ENCODE data around the gene RIF1. TPM values are rescaled to one million over a fixed set of nuclear protein-coding genes. Genes with fewer than 3 reads are reported as not detected.

Gene RIF1
- total RNA-seq, 1 experiment from 2014 or later: 123 TPM

DNA sequence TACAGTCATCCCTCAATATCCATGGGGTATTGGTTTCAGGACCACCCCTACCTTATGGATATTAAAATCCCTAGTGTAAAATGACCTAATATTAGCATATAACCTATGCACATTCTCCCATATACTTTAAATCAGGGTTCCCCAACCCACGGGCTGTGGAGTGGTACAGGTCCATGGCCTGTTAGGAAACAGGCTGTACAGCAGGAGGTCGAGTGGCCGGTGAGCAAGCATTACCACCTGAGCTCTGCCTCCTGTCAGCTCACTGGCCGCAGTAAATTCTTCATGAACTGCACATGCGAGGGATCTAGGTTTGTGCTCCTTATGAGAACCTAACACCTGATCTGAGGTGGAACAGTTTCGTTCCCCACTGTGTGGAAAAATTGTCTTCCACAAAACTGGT, 73.8 kb downstream of the RIF1 start:
- no peak overlapping the region for H3K9ac ChIP-seq (ENCODE audit: extremely low read depth, insufficient read length, low read length)
- H2BK15ac ChIP-seq (ENCODE audit: low read depth, low read length): no peak overlapping the region
- no peak overlapping the region for H2AFZ ChIP-seq (ENCODE audit: low read length)
- H4K91ac ChIP-seq (ENCODE audit: insufficient read length, low read depth, low read length): no peak overlapping the region
- no peak overlapping the region for H3T11ph ChIP-seq (ENCODE audit: low read length)
- H3K4me3 Mint-ChIP-seq: no peak overlapping the region
- no peak overlapping the region for H3K23ac ChIP-seq (ENCODE audit: insufficient read length, low read depth, low read length)
- H3K4me2 ChIP-seq (ENCODE audit: insufficient read depth, insufficient read length, low read length): no peak overlapping the region
- H2AK5ac ChIP-seq (ENCODE audit: insufficient read length, low read length): no peak overlapping the region
- no peaks in the 10 kb centered on the region for H3K4me1 ChIP-seq (ENCODE audit: insufficient read depth, low read length)
- H2BK120ac ChIP-seq (ENCODE audit: low read depth, low read length, poor library complexity, severe bottlenecking): no peak overlapping the region
- no peaks in the 10 kb centered on the region for H3K79me2 ChIP-seq (ENCODE audit: insufficient read depth, low read length)
- DNase-seq: no peak
- peaks cover 12 to 43% (median 36%) of the 10 kb centered on the region in 3 experiments; a peak in 6 of 7 replicates for H3K36me3 Mint-ChIP-seq (ENCODE audit: insufficient read depth in 1 of 3, low read depth in 3 of 3)
- H3K27ac Mint-ChIP-seq: peak overlapping the region in 1 of 3 experiments; percentile 60; a peak in 1 of 7 replicates
- no CpG with 5 or more reads among the region's 6 CpGs for WGBS (ENCODE audit: extremely low coverage, insufficient read length, low lambda C conversion rate)
- no peaks in the 10 kb centered on the region for H3K27me3 Mint-ChIP-seq (ENCODE audit: low read depth)
- no peak overlapping the region for H4K5ac ChIP-seq (ENCODE audit: insufficient read length, low read depth, low read length)
- no peaks in the 10 kb centered on the region for H4K20me1 ChIP-seq (ENCODE audit: control insufficient read depth, insufficient read depth, insufficient read length)
- H3K9me3 ChIP-seq (ENCODE audit: control insufficient read depth, low read depth, low read length): no peaks in the 10 kb centered on the region
- no peak overlapping the region for H3K18ac ChIP-seq (ENCODE audit: insufficient read length, low read depth, low read length)
- H3K27me3 ChIP-seq (ENCODE audit: insufficient read depth, low read length): no peaks in the 10 kb centered on the region
- no peaks in the 10 kb centered on the region for H3K79me1 ChIP-seq (ENCODE audit: insufficient read depth, low read depth, low read length, poor library complexity, severe bottlenecking)
- no peak overlapping the region for H3K27ac ChIP-seq (ENCODE audit: insufficient read length, low read depth, low read length)
- no peak overlapping the region for H3K56ac ChIP-seq (ENCODE audit: insufficient read length, low read depth, low read length)
- 0 out of 4 replicates have a peak, but pooled peaks cover 0 to 4% of the 10 kb centered on the region in 2 experiments for H3K4me1 Mint-ChIP-seq
- no peak overlapping the region for H2BK20ac ChIP-seq (ENCODE audit: low read depth, low read length, poor library complexity, severe bottlenecking)
- H3K14ac ChIP-seq (ENCODE audit: insufficient read depth, low read length): no peak overlapping the region
- H3K4ac ChIP-seq (ENCODE audit: low read depth, low read length): no peak overlapping the region
- H4K8ac ChIP-seq (replicated peaks; ENCODE audit: insufficient read length, low read depth, low read length): no peak overlapping the region
- no peak overlapping the region for H2BK12ac ChIP-seq (ENCODE audit: insufficient read length, low read depth, low read length)
- no peaks in the 10 kb centered on the region for H3K9me3 Mint-ChIP-seq
- no peaks in the 10 kb centered on the region for H3K23me2 ChIP-seq (ENCODE audit: insufficient read length, low read depth, low read length, poor library complexity, severe bottlenecking)
- no peak overlapping the region for H2BK5ac ChIP-seq (ENCODE audit: insufficient read length, low read length)
- TF ChIP-seq, protein P1, sequence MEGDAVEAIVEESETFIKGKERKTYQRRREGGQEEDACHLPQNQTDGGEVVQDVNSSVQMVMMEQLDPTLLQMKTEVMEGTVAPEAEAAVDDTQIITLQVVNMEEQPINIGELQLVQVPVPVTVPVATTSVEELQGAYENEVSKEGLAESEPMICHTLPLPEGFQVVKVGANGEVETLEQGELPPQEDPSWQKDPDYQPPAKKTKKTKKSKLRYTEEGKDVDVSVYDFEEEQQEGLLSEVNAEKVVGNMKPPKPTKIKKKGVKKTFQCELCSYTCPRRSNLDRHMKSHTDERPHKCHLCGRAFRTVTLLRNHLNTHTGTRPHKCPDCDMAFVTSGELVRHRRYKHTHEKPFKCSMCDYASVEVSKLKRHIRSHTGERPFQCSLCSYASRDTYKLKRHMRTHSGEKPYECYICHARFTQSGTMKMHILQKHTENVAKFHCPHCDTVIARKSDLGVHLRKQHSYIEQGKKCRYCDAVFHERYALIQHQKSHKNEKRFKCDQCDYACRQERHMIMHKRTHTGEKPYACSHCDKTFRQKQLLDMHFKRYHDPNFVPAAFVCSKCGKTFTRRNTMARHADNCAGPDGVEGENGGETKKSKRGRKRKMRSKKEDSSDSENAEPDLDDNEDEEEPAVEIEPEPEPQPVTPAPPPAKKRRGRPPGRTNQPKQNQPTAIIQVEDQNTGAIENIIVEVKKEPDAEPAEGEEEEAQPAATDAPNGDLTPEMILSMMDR (conservative IDR thresholded peaks at IDR 0.05): no peak
